Measurements from ENCODE around the gene C1R.

- TF ChIP-seq CTCF (IDR thresholded peaks at IDR 0.05; ENCODE audit: insufficient read depth, low read length, poor library complexity, severe bottlenecking) (no peak), EZH2phosphoT487 (conservative IDR thresholded peaks at IDR 0.05; ENCODE audit: low read length) (no peak)
Measured at GRCh38 chr12:7058850-7059395, 33.3 kb downstream of the C1R start.
